Inflammatory macrophage (primary cell): ENCODE measurements around the gene AP3S2.
"Not testable (repeated sequence)": the region's sequence is repeated elsewhere in the genome, so short reads cannot be mapped to it uniquely, and the experiment has no call there.

ENCODE experiments used
- DNase-seq, 2 donors: peaks; one replicate each; pipeline ENCODE4 v3.0.0-alpha.2; 2020 to 2022
- total RNA-seq, 18 experiments: gene quantifications; one replicate each; lab custom pipeline; 2026; ENCODE audit warnings: mixed read lengths in 6 of 18, inconsistent platforms in 2 of 18; lab: John Stamatoyannopoulos, UW

Gene AP3S2
- 2.1 to 15.9 (median 8.2) reads per million in 18 experiments for total RNA-seq

DNA sequence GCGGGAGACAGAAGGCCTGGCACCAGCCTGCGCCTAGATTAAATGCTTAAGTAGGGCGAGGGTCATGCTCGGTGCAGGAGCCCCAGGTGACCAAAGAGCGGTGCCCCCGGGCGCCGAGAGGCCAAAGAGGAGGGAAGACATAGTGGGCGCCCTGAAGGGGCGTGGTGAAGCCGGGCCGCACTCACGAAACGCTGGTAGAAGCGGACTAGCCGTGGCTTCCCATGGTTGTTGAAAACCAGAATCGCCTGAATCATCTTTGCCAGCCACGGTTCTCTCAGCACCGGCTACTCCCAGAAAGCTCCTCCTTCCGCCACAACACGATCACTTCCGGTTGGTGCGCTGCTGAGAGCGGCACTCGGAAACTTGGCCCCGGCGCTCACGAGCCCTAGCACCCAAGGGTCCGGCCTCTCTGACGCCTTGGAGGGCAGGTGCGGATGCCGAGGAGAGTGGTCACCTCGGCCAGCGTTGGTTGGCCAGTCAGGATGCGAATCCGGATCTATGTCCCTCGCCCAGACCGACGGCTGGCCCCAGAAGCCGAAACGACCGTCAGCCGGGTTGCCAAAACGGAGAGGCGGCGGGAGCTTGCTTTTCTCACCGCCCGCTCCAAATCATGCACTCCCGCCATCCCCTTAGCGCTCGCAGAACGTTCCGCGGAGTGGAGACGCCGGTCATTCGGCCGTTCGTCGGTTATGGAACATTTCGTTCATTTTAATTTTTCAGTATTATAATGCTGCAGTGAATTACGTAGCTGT is at the start of gene AP3S2:
TSS of gene AP3S2 (minus strand) at position 299 of the 752 bp plus-strand sequence. CDS start at position 254, 45 bp downstream.
- peak; percentile 93 to 94 for DNase-seq

DNA sequence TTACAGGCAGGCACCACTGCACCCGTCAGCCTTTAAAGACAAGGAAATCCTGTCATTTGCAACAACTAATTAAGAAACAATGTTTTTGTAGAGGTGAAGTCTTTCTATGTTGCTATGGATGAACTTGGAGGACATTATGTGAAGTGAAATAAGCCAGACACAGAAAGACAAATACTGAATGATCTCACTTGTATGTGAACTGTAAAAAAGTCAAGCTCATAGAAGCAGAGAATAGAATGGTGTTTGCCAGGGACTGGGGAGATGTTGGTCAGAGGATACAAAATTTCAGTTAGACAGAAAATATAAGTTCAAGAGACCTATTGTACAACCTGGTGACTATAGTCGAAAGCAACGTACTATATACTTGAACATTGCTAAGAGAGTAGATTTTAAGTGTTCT is 46.1 kb upstream of the AP3S2 start:
- DNase-seq: no peak

DNA sequence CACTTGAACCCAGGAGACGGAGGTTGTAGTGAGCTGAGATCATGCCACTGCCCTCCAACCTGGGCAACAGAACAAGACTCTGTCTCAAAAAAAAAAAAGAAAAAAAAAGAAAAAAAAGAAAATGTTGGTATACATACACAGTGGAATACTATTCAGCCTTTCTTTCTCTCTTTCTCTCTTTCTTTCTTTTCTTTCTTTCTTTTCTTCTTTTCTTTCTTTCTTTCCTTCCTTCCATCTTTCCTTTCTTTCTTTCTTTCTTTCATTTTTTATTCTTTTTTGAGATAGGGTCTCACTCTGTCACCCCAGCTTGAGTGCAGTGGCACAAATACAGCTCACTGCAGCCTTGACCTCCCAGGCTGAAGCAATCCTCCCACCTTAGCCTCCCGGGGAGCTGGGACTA is 45.6 kb upstream of the AP3S2 start:
- not testable (repeated sequence) for DNase-seq

DNA sequence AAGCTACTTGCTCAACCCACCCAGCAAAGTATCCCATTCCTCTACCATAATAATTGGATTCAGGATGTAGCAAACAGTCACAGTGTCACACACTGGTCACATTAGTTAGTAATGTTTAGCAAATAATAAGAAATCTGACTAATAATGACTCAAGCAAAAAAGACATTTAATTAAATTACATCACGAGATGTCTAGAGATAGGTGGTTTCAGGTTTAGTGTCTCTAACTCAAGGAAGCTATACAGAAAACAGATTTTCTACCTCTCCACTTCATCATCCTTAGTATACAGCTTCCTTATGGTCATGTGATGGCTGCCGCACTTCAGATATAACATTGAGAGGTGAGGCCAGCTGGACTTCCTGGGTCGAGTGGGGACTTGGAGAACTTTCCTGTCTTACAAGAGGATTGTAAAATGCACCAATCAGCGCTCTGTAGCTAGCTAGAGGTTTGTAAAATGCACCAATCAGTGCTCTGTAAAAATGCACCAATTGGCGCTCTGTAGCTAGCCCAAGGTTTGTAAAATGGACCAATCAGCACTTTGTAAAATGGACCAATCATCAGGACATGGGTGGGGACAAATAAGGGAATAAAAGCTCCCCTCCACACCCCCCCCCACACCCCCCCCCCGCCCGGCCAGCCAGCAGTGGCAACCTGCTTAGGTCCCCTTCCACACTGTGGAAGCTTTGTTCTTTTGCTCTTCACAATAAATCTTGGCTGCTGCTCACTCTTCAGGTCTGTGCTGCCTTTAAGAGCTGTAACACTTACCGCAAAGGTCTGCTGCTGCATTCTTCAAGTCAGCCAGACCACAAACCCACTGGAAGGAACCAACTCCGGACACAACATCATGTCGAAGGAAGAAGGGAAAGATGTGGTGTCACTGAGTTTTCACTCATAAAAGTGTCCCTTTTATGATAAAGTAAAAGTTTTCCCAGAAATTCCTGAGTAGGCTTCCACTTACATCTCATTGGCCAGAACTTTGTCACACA is 43.9 kb upstream of the AP3S2 start:
- no peak for DNase-seq

DNA sequence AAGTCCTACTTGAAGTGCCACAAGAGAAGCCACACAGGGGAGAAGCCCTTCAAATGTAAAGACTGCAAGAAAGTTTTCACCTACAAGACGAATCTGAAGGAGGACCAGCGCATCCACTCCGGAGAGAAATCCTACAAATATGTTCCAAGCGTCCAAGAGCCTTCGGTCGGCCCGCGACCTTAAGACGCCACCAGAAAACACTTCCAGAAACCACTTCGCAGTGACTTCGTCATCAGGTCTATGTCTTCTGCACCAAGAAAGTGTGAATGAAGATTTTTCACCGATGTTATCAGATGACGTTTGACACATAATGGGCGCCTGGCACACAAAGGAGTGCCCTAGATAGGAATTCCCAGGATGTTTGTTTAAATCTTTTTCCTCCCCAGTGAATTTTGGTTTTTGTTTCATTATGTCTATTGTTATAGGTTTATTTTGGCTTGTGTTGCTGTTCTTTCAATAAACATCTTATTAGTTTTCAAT is 43.0 kb upstream of the AP3S2 start:
- DNase-seq: no peak

DNA sequence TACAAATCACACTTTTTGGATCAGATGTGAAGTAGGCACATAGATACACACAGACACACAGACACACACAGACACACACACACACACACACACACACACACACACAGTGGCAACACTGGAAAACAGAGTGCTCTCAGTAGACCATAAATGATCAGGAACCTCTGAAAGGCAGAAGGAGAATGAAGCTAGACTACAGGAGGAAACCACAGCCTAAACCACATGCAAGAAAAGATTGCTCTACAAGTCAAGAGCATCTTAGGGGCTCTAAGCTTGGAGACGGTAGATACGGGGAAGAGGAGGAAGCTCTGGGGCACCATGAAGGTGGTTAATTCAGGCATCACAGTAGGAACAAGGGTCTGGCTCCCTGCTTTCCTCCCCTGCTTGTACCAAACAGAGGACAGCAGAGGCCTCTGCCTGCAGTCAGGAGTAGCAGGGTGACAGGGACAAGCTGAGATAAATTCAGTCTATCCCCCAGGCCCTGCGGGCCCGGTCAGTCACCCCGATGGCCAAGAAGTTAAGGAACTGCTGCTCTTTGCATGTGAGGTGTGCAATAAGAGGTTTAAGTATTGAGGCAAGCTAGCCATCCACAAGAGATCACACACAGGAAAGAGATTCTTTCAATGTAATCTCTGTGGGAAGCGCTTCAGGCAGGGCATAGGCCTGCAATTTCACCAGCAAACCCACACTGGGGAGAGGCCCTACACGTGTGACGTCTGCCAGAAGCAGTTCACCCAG is 42.4 kb upstream of the AP3S2 start:
- no peak for DNase-seq

DNA sequence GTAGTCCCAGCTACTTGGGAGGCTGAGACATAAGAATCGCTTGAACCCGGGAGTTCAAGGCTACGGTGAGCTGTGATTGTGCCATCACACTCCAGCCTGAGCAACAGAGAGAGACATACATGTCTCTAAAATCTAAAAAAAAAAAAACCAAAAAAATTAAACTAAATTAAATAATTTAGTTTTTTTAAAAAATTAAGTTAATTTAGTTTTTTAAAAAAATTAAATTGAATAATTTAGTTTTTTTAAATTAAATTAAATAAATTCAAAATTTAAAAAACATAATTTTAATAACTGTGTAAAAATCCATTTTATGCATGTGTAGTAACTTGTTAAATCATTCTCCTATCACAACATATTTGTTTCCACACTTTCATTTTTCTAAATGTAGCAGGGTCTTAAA is 39.1 kb upstream of the AP3S2 start:
- DNase-seq: no peak

DNA sequence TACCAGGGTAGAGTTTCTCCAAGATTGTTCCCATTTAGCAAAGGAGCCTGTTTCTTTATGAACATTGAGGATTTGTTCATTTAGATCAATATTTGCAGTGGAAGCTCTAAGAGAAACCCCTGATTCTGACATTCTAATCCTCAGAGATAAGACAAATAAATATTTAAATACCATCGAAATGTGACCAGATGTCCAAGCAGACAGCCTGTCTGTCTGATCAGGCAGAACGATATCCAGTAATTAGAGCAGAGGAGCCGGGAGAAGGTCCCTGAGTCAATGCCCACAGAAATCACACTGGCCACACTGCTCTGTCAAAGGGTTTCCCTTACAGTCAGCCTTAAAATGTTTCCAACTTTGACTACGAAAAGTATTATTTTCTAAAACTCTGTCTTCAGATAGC is 34.6 kb upstream of the AP3S2 start:
- no peak for DNase-seq

DNA sequence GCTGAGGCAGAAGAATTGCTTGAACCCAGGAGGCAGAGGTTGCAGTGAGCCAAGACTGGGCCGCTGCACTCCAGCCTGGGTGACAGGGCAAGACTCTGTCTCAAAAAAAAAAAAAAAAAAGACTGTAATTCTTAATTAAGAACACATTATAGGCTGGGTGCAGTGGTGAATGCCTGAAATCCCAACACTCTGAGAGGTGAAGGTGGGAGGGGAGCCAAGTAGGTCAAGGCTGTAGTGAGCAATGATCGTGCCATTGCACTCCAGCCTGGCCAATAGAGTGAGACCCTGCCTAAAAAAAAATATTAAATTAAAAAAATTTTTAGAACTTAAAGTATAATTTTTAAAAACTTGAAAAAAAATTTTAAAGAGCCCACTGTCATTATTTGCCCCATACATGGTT is 32.4 kb upstream of the AP3S2 start:
- DNase-seq: no peak

DNA sequence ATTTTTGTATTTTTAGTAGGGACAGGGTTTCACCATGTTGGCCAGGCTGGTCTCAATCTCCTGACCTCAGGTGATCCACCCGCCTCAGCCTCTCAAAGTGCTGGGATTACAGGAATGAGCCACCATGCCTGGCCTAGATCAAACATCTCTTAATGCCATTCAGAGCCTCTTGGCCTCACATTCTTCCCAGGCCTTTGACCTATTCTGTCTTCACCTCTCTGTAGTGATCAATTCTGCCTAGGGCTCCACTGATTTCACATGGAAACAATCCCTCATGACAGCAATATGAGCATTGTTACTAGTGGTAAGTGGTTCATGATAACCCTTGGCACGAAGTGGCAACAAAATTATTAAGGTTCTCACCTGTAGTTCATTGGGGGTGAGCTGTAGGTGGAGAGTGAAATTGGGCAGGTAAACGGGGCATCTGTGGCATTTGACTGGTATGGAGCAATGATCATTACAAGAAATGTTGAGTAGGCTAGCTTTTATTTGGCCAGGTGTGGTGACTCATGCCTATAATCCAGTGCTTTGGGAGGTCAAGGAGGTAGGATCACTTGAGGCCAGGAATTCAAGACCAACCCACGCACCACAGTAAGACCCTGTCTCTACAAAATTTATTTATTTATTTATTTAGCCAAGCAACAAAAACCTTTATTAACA is 23.8 kb upstream of the AP3S2 start:
- DNase-seq: no peak

DNA sequence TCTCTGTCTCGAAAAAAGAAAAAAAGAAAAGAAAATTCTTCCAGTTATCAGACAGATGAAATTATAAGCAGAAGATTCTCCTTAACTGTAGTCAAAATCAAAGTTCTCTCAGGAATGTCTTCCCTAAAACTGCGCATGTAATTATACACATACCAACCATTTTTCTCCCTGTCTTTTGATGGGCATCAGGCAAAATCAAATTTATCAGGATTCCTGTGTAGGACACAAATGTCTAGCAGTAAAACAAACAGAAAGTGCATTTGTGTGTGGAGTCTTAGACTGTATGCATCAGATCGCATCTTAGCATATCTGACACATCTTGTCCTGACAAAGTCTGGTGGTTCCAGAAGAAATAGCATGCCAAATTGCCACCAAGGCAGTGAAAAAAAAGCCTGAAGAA is 22.9 kb upstream of the AP3S2 start:
- no peak for DNase-seq

DNA sequence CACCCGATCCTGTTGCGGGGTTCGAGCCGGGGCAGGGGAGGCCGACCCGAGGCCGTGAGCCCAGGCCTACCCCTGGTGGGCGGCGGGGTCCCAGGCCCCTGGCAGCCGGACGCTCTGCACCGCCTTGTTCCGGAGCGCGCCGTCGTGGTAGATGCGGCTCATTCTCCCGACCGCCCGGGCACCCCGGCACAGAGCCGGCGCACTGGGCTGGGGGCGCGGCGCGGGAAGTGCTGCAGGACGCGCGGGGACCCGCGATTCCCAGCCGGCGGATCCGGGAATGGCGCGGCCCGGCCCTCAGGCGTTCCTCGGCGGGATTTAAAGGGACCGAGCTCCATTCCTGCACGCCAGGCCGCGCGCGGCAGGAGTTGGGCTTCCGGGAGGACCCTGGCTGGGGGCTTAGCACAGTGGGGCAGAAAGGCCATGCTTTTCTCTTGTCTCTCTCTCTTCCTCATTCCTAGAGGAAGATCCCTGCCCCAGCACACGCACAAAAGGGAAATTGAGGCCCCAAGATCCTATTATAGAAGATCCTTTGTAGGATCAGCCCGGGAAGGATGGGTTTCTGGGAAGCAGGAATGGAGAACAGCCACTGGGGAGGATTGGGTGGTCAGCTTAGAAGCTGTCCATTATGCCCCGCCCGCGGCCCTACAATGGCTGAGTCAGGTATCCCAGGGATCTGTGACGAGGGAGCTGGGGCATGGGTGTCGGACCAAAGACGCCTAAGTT is 19.0 kb upstream of the AP3S2 start, which contains the start of gene ARPIN:
TSS of gene ARPIN (minus strand) at position 279 of the 723 bp plus-strand sequence. CDS start at position 162, 117 bp downstream.
- DNase-seq: peak in 1 of 2 donors; percentile 32

DNA sequence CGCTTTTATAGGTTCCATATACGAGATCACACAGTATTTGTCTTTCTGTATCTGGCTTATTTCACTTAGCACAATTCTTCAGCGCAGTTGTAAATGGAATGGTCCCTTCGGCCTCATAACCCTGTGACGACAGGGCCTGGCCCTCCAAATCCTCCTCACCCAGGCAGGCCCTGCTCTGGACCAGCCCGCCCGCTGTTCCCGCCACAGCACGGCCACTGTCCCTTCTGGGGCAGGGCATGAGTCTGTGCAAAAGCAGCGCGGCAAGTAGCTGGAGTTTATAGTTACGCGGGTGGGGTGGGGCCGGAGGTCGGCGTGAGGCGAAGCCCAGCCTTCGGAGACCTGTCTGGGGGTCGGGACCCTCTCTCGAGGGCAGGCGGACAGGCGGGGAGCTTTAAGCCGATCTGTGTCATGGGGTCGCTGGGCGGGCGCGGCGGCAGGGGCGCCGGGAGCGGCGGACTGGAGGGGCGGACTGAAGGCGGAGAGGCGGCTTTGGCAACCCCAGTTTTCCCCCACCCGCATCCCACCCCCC is 18.4 kb upstream of the AP3S2 start:
- DNase-seq: no peak

DNA sequence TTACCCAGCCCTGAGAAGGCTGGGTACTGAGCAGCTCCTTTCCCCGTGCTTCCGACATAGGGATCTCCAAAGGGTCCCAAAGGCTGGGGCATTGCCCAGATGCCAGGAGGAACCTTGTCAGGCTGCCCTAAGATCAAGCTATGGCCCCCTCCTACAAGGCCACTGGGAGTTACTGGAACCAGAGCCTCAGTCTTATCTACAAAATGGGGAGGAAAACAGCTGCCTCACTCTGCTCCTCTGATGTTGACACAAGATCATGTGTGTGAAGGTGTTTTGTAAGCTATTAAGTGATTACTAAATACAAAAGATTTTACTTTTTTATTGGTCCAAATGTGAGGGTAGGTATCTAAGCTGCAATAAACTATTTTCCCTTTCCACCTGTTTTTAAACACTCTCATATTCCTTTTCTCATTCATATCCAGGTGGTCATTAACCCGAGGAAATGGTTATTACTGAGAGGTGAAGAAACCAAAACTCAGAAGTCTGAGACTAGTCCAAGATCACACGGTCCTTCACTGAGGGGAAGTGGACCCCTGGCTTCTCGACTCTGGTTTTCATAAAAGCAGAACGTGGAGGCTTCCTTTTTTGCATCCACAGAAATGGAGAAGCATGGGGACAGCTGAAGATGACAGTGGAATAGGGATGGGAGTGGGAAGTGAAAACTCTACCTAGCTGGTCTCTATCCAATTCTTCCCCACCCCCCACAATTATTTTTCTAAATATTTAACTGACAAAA is 17.3 kb upstream of the AP3S2 start:
- peak; percentile 80 to 85 for DNase-seq

DNA sequence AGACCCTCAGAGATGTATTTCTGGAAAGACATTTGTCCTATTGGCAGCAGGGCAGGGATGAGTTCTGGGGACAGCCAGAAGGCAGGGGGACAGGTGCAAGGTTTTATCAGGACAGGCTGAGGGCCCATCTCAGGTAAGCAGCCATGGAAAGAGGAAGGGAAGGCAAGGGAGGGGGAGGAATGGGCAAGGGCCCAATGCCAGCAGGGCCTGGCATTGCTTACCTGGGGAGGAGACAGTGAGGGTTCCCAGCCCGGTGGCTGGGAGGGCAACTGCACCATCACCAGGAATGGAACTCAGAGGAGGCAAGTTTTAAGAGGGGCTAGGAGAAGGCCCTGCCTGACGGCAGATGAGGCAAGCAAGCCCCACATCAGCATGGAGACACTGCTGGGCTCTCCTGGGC is 15.8 kb upstream of the AP3S2 start:
- no peak for DNase-seq

DNA sequence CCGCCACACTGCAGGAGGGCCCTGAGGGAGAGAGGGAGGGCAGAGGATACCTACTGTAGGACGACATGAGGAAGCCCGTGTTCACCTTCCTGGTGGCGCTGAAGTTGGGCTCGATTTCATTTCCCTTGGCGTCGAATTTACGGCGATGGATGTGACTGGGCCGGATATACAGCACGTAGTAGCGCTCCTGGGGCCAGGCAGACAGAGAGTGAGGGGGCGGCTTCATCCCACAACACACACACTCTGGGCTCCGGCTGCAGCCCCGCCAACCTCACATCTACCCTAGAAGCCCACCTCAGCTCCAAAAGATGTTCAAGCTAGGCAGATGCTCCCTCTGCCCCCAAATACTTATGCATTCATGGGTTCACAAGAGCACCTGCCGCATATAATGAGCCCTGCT is 14.4 kb upstream of the AP3S2 start:
- no peak for DNase-seq

DNA sequence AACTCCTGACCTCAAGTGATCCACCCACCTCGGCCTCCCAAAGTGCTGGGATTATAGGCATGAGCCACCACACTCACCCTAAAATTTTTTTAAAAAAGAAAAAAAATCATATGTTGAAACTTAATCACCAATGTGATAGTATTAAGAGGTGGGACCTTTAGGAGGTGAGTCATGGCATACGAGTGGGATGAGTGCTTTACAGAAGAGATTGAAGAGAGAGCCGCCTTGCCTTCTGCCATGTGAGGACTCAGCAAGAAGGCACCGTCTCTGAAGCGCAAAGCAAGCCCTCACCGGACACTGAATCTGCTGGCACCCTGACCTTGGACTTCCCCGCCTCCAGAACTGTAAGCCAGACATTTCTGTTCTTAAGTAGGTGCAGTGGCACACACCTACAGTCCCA is 13.5 kb upstream of the AP3S2 start:
- no peak for DNase-seq

DNA sequence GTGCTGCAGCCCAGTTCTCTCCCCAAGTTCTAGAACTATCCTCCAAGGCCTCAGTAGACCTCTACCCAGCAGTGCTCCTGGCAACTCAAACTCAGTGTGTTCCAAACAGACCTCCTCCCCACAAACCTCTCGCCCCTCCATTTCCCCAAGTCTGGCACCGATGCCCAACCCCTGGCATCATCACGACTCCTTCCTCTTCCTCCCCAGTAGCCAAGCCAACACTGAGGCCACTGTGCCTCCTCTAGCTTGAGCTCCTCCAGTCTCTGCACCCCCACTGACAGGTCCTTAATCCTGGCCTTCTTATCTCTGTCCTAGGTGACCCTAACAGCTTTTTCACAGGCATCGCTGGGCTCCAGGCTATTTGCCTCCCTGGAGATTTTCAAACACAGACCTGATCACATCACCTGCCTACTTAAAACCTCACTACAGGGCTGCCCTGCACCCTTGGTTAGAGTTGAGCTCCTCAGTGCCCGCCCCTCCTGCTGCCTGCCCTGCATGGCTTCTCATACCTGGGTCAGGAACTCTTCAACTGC is 12.1 kb upstream of the AP3S2 start:
- no peak for DNase-seq

DNA sequence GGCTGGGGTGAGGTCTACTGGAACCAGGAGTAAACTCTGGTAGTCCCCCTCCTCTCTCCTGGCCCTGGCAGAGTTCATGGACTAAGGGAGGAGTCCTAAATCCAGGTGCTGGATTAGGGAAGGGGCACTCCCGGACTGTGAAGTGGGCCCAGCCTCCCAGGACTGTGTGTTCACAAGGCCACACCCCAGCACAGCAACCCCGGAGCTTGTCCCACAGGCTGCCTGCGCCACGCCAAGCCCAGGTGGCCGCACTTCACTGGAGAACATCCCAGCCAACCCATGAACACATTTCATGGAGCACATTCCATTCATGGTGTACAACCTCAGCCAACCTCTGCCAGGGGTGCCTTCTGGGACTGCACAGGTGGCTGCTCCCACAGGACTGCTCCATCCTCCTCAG is 10.7 kb upstream of the AP3S2 start:
- DNase-seq: no peak

DNA sequence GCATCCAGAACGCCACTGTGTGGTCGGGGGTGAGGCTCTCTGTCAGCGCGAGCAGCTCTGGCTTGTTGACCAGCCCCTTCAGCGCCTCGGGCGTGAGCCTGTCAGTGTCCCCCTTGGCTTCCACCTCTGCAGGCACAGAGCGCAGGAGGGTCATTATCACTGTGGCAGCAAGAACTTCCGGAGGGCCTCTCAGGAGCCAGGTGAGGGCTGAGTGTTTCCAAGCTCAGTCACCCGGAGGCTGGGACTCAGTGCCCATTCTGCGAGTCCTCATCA is 10.0 kb upstream of the AP3S2 start:
- DNase-seq: no peak
